ENCODE measurements around the gene CENPQ.
A peak's percentile ranks its signal among the peaks of the same experiment; 100 is the strongest.

The CENPQ gene

DNA sequence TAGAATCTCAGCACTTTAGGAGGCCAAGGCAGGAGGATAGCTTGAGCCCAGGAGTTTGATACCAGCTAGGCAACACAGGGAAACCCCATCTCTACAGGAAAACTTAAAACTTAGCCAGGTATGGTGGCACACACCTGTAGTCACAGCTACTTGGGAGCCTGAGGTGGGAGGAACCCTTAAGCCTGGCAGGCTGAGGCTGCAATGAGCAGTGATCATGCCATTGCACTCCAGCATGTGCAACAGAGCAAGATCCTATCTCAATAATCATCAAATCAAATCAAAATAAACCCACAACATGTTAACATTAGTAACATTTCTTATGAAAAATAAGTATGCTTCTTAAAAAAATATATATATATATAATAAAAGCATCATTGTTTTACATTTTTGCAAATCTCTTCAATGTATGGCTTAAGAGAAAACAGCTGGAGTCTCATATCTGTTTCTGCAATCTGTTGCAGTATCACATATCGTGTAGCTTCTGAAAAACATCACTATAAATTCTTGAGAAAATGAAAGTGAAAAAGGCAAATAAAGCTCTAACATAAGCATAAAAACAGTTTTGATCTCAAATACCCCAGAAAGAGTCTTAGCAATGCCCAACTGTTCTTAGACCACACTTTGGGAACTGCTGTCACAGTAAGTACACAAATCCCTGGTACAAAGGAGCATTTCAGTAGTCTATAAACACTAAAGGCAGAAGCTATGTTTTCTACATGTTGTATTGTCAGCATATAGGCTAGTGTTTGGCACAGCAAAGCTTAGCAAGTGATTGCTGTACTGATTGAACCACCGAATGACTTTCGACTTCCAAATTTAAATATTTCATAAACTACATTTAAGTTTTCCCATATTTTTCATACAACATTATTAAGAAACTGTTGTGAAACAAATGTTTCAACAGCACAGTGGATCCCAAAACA, 8.1 kb upstream of the CENPQ start:
- Histone ChIP-seq H3K9me3 (ENCODE audit: control insufficient read depth, insufficient read depth, low read length) (no peaks in the 10 kb centered on the region), H3K9me2 (replicated peaks; ENCODE audit: control insufficient read depth, low read length) (no peaks in the 10 kb centered on the region), H3F3A (ENCODE audit: control insufficient read depth, insufficient read depth) (no peaks in the 10 kb centered on the region), H3K36me3 (ENCODE audit: control insufficient read depth, low read length) (peaks cover 30% of the 10 kb centered on the region), H3K4me3 (ENCODE audit: low read length) (no peak overlapping the region), H4K20me1 (ENCODE audit: control insufficient read depth, insufficient read depth, low read depth, low read length) (no peaks in the 10 kb centered on the region), H3K4me1 (ENCODE audit: control insufficient read depth, low read length) (peaks cover 7% of the 10 kb centered on the region), H3K27me3 (ENCODE audit: control insufficient read depth, low read length) (no peaks in the 10 kb centered on the region), H3K27ac (ENCODE audit: low read depth, low read length) (no peak overlapping the region), H3K4me2 (ENCODE audit: low read length) (no peak overlapping the region), H3K79me2 (ENCODE audit: control insufficient read depth, low read length) (peaks cover 4% of the 10 kb centered on the region)
- TF ChIP-seq, protein P1, sequence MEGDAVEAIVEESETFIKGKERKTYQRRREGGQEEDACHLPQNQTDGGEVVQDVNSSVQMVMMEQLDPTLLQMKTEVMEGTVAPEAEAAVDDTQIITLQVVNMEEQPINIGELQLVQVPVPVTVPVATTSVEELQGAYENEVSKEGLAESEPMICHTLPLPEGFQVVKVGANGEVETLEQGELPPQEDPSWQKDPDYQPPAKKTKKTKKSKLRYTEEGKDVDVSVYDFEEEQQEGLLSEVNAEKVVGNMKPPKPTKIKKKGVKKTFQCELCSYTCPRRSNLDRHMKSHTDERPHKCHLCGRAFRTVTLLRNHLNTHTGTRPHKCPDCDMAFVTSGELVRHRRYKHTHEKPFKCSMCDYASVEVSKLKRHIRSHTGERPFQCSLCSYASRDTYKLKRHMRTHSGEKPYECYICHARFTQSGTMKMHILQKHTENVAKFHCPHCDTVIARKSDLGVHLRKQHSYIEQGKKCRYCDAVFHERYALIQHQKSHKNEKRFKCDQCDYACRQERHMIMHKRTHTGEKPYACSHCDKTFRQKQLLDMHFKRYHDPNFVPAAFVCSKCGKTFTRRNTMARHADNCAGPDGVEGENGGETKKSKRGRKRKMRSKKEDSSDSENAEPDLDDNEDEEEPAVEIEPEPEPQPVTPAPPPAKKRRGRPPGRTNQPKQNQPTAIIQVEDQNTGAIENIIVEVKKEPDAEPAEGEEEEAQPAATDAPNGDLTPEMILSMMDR (IDR thresholded peaks at IDR 0.05; ENCODE audit: low read depth, low read length, poor library complexity, severe bottlenecking): no peak
- TF ChIP-seq EZH2phosphoT487 (IDR thresholded peaks at IDR 0.05; ENCODE audit: borderline replicate concordance, low read length): no peak

DNA sequence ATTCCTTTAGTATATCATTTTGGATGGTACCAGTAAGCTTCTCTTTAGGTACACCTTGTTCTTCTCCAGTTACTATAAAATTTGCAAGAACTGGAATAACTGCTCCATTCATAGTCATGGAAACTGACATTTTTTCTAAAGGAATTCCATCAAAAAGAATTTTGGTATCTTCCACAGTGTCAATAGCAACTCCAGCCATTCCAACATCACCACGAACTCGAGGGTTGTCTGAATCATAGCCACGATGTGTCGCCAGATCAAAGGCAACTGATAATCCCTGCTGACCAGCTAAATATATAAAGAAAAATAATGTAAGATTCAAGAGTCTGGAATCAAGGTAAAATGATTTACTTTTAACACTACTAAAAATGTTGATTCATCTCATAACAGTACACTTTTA, 5.4 kb upstream of the CENPQ start:
- H3K27me3 ChIP-seq (ENCODE audit: control insufficient read depth, low read length): no peaks in the 10 kb centered on the region
- no peak overlapping the region for H3K4me2 ChIP-seq (ENCODE audit: low read length)
- H3K27ac ChIP-seq (ENCODE audit: low read depth, low read length): no peak overlapping the region
- peaks cover 22% of the 10 kb centered on the region for H3K36me3 ChIP-seq (ENCODE audit: control insufficient read depth, low read length)
- no peaks in the 10 kb centered on the region for H3K9me2 ChIP-seq (replicated peaks; ENCODE audit: control insufficient read depth, low read length)
- TF ChIP-seq, protein P1 (IDR thresholded peaks at IDR 0.05; ENCODE audit: low read depth, low read length, poor library complexity, severe bottlenecking): no peak
- no peak for TF ChIP-seq EZH2phosphoT487 (IDR thresholded peaks at IDR 0.05; ENCODE audit: borderline replicate concordance, low read length)
- no peak overlapping the region for H3K4me3 ChIP-seq (ENCODE audit: low read length)
- H3K79me2 ChIP-seq (ENCODE audit: control insufficient read depth, low read length): peaks cover 30% of the 10 kb centered on the region
- H3F3A ChIP-seq (ENCODE audit: control insufficient read depth, insufficient read depth): no peaks in the 10 kb centered on the region
- peaks cover 17% of the 10 kb centered on the region for H3K4me1 ChIP-seq (ENCODE audit: control insufficient read depth, low read length)
- no peaks in the 10 kb centered on the region for H4K20me1 ChIP-seq (ENCODE audit: control insufficient read depth, insufficient read depth, low read depth, low read length)
- no peaks in the 10 kb centered on the region for H3K9me3 ChIP-seq (ENCODE audit: control insufficient read depth, insufficient read depth, low read length)

DNA sequence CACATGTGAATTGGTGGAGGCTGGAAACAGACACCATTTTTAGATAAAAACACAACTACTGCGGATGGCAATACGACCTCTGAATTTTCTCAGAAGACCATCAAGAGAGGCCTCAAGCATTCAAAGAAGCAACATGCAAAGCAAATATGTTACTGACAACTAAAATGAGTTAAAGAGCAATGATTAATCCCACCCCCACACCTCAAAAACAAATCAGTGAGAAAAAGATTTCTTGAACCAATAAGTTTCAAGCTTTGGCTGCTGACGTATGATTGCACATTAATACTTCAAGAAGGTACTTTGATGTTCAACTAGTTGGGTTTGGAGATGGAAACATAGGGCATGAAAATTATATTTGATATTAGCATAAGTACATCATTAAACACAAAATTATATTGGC, 1.1 kb upstream of the CENPQ start:
- Histone ChIP-seq H3K9me2 (replicated peaks; ENCODE audit: control insufficient read depth, low read length) (no peaks in the 10 kb centered on the region), H3K4me3 (ENCODE audit: low read length) (peak overlapping the region; percentile 99), H3F3A (ENCODE audit: control insufficient read depth, insufficient read depth) (no peaks in the 10 kb centered on the region), H3K79me2 (ENCODE audit: control insufficient read depth, low read length) (peaks cover 72% of the 10 kb centered on the region), H3K27ac (ENCODE audit: low read depth, low read length) (no peak overlapping the region), H3K27me3 (ENCODE audit: control insufficient read depth, low read length) (no peaks in the 10 kb centered on the region), H3K36me3 (ENCODE audit: control insufficient read depth, low read length) (peaks cover 37% of the 10 kb centered on the region), H3K9me3 (ENCODE audit: control insufficient read depth, insufficient read depth, low read length) (no peaks in the 10 kb centered on the region), H4K20me1 (ENCODE audit: control insufficient read depth, insufficient read depth, low read depth, low read length) (no peaks in the 10 kb centered on the region), H3K4me2 (ENCODE audit: low read length) (peak overlapping the region; percentile 87), H3K4me1 (ENCODE audit: control insufficient read depth, low read length) (peaks cover 38% of the 10 kb centered on the region)
- TF ChIP-seq, protein P1 (IDR thresholded peaks at IDR 0.05; ENCODE audit: low read depth, low read length, poor library complexity, severe bottlenecking): no peak
- no peak for TF ChIP-seq EZH2phosphoT487 (IDR thresholded peaks at IDR 0.05; ENCODE audit: borderline replicate concordance, low read length)

Measured in DOHH2 (cell line).